ENCODE data around the gene SLC1A4.
"Not testable (repeated sequence)": the region's sequence is repeated elsewhere in the genome, so short reads cannot be mapped to it uniquely, and the experiment has no call there.

The SLC1A4 gene

GRCh38 chr2:64995041-64995440 lies 5.8 kb downstream of the SLC1A4 start:
- DNase-seq, result no peak

GRCh38 chr2:64996871-64997307 lies 7.7 kb downstream of the SLC1A4 start:
- DNase-seq, result no peak

GRCh38 chr2:64998658-64999061 lies 9.5 kb downstream of the SLC1A4 start:
- DNase-seq, result no peak

- no peak for DNase-seq
Observed at GRCh38 chr2:64999754-65000153, 10.6 kb downstream of the SLC1A4 start.

GRCh38 chr2:65000644-65001043 lies 11.4 kb downstream of the SLC1A4 start:
- DNase-seq, result no peak

- DNase-seq, result no peak
Observed at GRCh38 chr2:65003037-65003436, 13.8 kb downstream of the SLC1A4 start.

GRCh38 chr2:65004232-65004631 lies 15.0 kb downstream of the SLC1A4 start:
- not testable (repeated sequence) for DNase-seq

GRCh38 chr2:65013776-65014175 lies 24.6 kb downstream of the SLC1A4 start:
- no peak for DNase-seq

GRCh38 chr2:65015731-65016130 lies 26.5 kb downstream of the SLC1A4 start:
- DNase-seq, result no peak

- DNase-seq, result no peak
Observed at GRCh38 chr2:65016789-65017188, 27.6 kb downstream of the SLC1A4 start.

GRCh38 chr2:65017335-65017734 lies 28.1 kb downstream of the SLC1A4 start:
- DNase-seq, result no peak

GRCh38 chr2:65018141-65018582 lies 29.0 kb downstream of the SLC1A4 start:
- no peak for DNase-seq

GRCh38 chr2:65019010-65019409 lies 29.8 kb downstream of the SLC1A4 start:
- DNase-seq, result no peak

GRCh38 chr2:65019675-65020195 lies 30.5 kb downstream of the SLC1A4 start:
- DNase-seq, result no peak

GRCh38 chr2:65020251-65020650 lies 31.1 kb downstream of the SLC1A4 start:
- DNase-seq, result not testable (repeated sequence)

- DNase-seq, result no peak
Observed at GRCh38 chr2:65020943-65021528, 31.8 kb downstream of the SLC1A4 start.

GRCh38 chr2:65021709-65022108 lies 32.5 kb downstream of the SLC1A4 start:
- no peak for DNase-seq

- no peak for DNase-seq
Observed at GRCh38 chr2:65022189-65022588, 33.0 kb downstream of the SLC1A4 start.

- no peak for DNase-seq
Observed at GRCh38 chr2:65023742-65024141, 34.5 kb downstream of the SLC1A4 start.

- no peak for DNase-seq
Observed at GRCh38 chr2:65024149-65024829, 35.1 kb downstream of the SLC1A4 start.

GRCh38 chr2:65025453-65026123 lies 36.4 kb downstream of the SLC1A4 start:
- DNase-seq, result no peak

GRCh38 chr2:65026154-65026553 lies 37.0 kb downstream of the SLC1A4 start:
- no peak for DNase-seq

GRCh38 chr2:65026704-65027464 lies 37.7 kb downstream of the SLC1A4 start:
- no peak for DNase-seq

All from left hindlimb (tissue), 1 donor.